Muscle layer of colon (tissue), 2 donors: ENCODE data around the gene UGDH.
"Not testable (repeated sequence)": the region's sequence is repeated elsewhere in the genome, so short reads cannot be mapped to it uniquely, and the experiment has no call there.

Experiments
- H3K27ac ChIP-seq: one replicate; pipeline ENCODE4 v1.7.0; 2013; ENCODE audit warnings: low read depth, mild to moderate bottlenecking, low read length, moderate library complexity
- H3K27me3 ChIP-seq, 2 donors: one replicate each; pipeline ENCODE4 v1.7.0; 2013; ENCODE audit warnings: low read length in 2 of 2, mild to moderate bottlenecking in 2 of 2; ENCODE audit not compliant: insufficient read depth in 2 of 2, control insufficient read depth in 1 of 2
- H3K36me3 ChIP-seq: one replicate; pipeline ENCODE4 v1.7.0; 2013; ENCODE audit warnings: mild to moderate bottlenecking, low read length; ENCODE audit not compliant: insufficient read depth
- H3K4me1 ChIP-seq: one replicate; pipeline ENCODE4 v1.7.0; 2013; ENCODE audit warnings: mild to moderate bottlenecking, low read length; ENCODE audit not compliant: insufficient read depth
- H3K4me3 ChIP-seq, 2 donors: one replicate each; pipeline ENCODE4 v1.7.0; 2013; ENCODE audit warnings: low read length in 2 of 2, low read depth in 1 of 2, mild to moderate bottlenecking in 1 of 2, moderate library complexity in 1 of 2
- H3K9ac ChIP-seq: one replicate; pipeline ENCODE4 v1.7.0; 2013; ENCODE audit warnings: low read length
- H3K9me3 ChIP-seq: one replicate; pipeline ENCODE4 v1.7.0; 2013; ENCODE audit warnings: mild to moderate bottlenecking, low read length
- donor health status: abdominal sarcoma.
- donor health status: Adenocarcinoma of cecum.

The UGDH gene

GRCh38 chr4:39548425-39549067, 21.3 kb upstream of the UGDH start:
- Histone ChIP-seq H3K36me3 (peaks cover 4% of the 10 kb centered on the region), H3K27ac (no peak overlapping the region), H3K4me3 (no peak overlapping the region), H3K9ac (no peak overlapping the region), H3K27me3 (no peaks in the 10 kb centered on the region), H3K9me3 (no peaks in the 10 kb centered on the region), H3K4me1 (no peaks in the 10 kb centered on the region)

GRCh38 chr4:39544580-39545315, 17.5 kb upstream of the UGDH start:
- no peak overlapping the region for H3K27ac ChIP-seq
- H3K27me3 ChIP-seq = no peaks in the 10 kb centered on the region
- no peaks in the 10 kb centered on the region for H3K4me1 ChIP-seq
- H3K9ac ChIP-seq = no peak overlapping the region
- H3K4me3 ChIP-seq = no peak overlapping the region
- H3K9me3 ChIP-seq = no peaks in the 10 kb centered on the region
- H3K36me3 ChIP-seq = peaks cover 4% of the 10 kb centered on the region

GRCh38 chr4:39544080-39544479, 16.8 kb upstream of the UGDH start:
- H3K9ac ChIP-seq = not testable (repeated sequence)

GRCh38 chr4:39543034-39543433, 15.8 kb upstream of the UGDH start:
- Histone ChIP-seq H3K4me1 (no peaks in the 10 kb centered on the region), H3K9me3 (no peaks in the 10 kb centered on the region), H3K27ac (no peak overlapping the region), H3K36me3 (peaks cover 4% of the 10 kb centered on the region), H3K9ac (no peak overlapping the region), H3K4me3 (no peak overlapping the region), H3K27me3 (no peaks in the 10 kb centered on the region)

More at GRCh38 chr4:39544080-39544479, 16.8 kb upstream of the UGDH start:
- not testable (repeated sequence) for H3K4me1 ChIP-seq, H3K36me3 ChIP-seq, H3K27ac ChIP-seq, H3K4me3 ChIP-seq, H3K9me3 ChIP-seq, H3K27me3 ChIP-seq

GRCh38 chr4:39542611-39543012, 15.4 kb upstream of the UGDH start:
- Histone ChIP-seq H3K27me3 (no peaks in the 10 kb centered on the region), H3K4me3 (no peak overlapping the region), H3K27ac (no peak overlapping the region), H3K36me3 (peaks cover 4% of the 10 kb centered on the region), H3K4me1 (no peaks in the 10 kb centered on the region), H3K9me3 (no peaks in the 10 kb centered on the region), H3K9ac (no peak overlapping the region)

- H3K27ac ChIP-seq = no peak overlapping the region
- H3K4me1 ChIP-seq = no peaks in the 10 kb centered on the region
- no peak overlapping the region for H3K9ac ChIP-seq
- H3K9me3 ChIP-seq = no peaks in the 10 kb centered on the region
- no peaks in the 10 kb centered on the region for H3K27me3 ChIP-seq
- no peak overlapping the region for H3K4me3 ChIP-seq
- peaks cover 4% of the 10 kb centered on the region for H3K36me3 ChIP-seq
Measured at GRCh38 chr4:39541987-39542610, 14.9 kb upstream of the UGDH start.

- Histone ChIP-seq H3K27ac (no peak overlapping the region), H3K9ac (no peak overlapping the region), H3K4me3 (no peak overlapping the region), H3K9me3 (no peaks in the 10 kb centered on the region), H3K4me1 (no peaks in the 10 kb centered on the region), H3K36me3 (peaks cover 9% of the 10 kb centered on the region), H3K27me3 (no peaks in the 10 kb centered on the region)
Measured at GRCh38 chr4:39539089-39539611, 11.9 kb upstream of the UGDH start.

- Histone ChIP-seq H3K9me3 (no peaks in the 10 kb centered on the region), H3K4me1 (peaks cover 2% of the 10 kb centered on the region), H3K27me3 (no peaks in the 10 kb centered on the region), H3K27ac (no peak overlapping the region), H3K9ac (no peak overlapping the region), H3K4me3 (no peak overlapping the region), H3K36me3 (peaks cover 10% of the 10 kb centered on the region)
Measured at GRCh38 chr4:39533541-39533940, 6.3 kb upstream of the UGDH start.

GRCh38 chr4:39532237-39532636, 5.0 kb upstream of the UGDH start:
- H3K27me3 ChIP-seq, H3K4me3 ChIP-seq, H3K9ac ChIP-seq, H3K36me3 ChIP-seq, H3K27ac ChIP-seq, H3K9me3 ChIP-seq, H3K4me1 ChIP-seq: not testable (repeated sequence)

- Histone ChIP-seq H3K4me1 (peaks cover 14% of the 10 kb centered on the region), H3K9me3 (no peaks in the 10 kb centered on the region), H3K9ac (no peak overlapping the region), H3K4me3 (no peak overlapping the region), H3K27me3 (no peaks in the 10 kb centered on the region), H3K27ac (no peak overlapping the region), H3K36me3 (peaks cover 6% of the 10 kb centered on the region)
Measured at GRCh38 chr4:39530682-39531081, 3.4 kb upstream of the UGDH start.

GRCh38 chr4:39529534-39529933, 2.3 kb upstream of the UGDH start:
- Histone ChIP-seq H3K9ac (no peak overlapping the region), H3K27ac (no peak overlapping the region), H3K27me3 (no peaks in the 10 kb centered on the region), H3K4me3 (no peak overlapping the region), H3K4me1 (peaks cover 16% of the 10 kb centered on the region), H3K9me3 (no peaks in the 10 kb centered on the region), H3K36me3 (peaks cover 5% of the 10 kb centered on the region)
